H54 (cell line): ENCODE data around the gene IGSF21.

ENCODE experiments used
- DNase-seq: peaks from one replicate; pipeline ENCODE4 v3.0.0; 2011; ENCODE audit warnings: low spot score, mixed read lengths; ENCODE audit not compliant: insufficient read length
- FAIRE-seq: peaks from 3 replicates; lab custom pipeline; 2011; peaks lifted over from hg19 to GRCh38; lab: Jason Lieb, UNC
- POLR2A ChIP-seq: IDR thresholded peaks from 2 replicates; pipeline ENCODE4 v1.6.1; 2011; ENCODE audit warnings: low read depth, mild to moderate bottlenecking, low read length

The IGSF21 gene

GRCh38 chr1:18182398-18183160, 75.0 kb downstream of the IGSF21 start:
- TF ChIP-seq POLR2A: no peak
- FAIRE-seq: no peak
- DNase-seq: peak; percentile 6

DNA sequence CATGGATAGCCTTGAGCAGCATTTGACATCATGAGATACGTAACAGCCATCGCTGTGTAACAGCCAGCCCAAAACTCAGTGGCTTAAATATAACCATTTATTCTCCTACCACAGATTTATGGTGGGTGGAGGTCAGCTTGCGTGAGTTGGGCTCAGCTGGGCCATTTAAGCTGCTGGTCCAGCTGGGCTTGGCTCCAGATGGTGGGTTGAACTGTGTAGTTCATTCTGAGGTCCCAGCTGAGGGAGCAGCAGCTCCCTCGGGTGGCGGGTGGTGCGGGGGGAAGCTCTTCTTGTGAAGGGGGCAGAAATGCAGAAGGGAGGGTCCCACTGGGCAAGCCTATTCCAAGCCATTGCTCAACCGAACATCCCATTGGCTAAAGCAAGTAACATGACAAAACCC, 75.9 kb downstream of the IGSF21 start:
- no peak for TF ChIP-seq POLR2A
- no peak for FAIRE-seq
- DNase-seq: no peak

- no peak for DNase-seq
- no peak for TF ChIP-seq POLR2A
- FAIRE-seq: no peak
Observed at GRCh38 chr1:18187054-18187453, 79.5 kb downstream of the IGSF21 start.

GRCh38 chr1:18188820-18189517, 81.4 kb downstream of the IGSF21 start:
- TF ChIP-seq POLR2A: no peak
- no peak for FAIRE-seq
- DNase-seq: no peak

- no peak for TF ChIP-seq POLR2A
- DNase-seq (no peak), FAIRE-seq (no peak)
Observed at GRCh38 chr1:18190598-18190997, 83.0 kb downstream of the IGSF21 start.

GRCh38 chr1:18191037-18191436, 83.4 kb downstream of the IGSF21 start:
- FAIRE-seq: no peak
- TF ChIP-seq POLR2A: no peak
- no peak for DNase-seq

GRCh38 chr1:18191481-18192155, 84.0 kb downstream of the IGSF21 start:
- TF ChIP-seq POLR2A: no peak
- FAIRE-seq (no peak), DNase-seq (no peak)

DNA sequence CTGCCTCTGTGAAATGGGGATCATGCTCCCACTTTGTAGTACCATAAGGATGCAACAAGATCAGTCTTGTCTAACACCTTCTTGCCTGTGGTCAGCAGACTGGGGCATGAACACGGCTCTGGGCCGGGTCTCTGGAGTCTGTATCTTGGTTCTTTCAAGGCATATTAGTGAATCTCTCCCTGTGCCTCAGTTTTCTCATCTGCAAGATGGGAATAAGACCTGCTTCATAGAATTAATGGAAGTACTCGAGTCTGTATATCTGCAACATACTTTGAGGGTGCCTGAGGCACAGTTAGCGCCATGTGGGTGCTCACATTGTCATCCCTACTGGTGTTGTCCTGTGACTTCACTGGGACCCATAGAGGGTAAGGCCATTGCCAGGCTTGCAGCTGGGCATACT, 84.6 kb downstream of the IGSF21 start:
- no peak for FAIRE-seq
- TF ChIP-seq POLR2A: no peak

DNA sequence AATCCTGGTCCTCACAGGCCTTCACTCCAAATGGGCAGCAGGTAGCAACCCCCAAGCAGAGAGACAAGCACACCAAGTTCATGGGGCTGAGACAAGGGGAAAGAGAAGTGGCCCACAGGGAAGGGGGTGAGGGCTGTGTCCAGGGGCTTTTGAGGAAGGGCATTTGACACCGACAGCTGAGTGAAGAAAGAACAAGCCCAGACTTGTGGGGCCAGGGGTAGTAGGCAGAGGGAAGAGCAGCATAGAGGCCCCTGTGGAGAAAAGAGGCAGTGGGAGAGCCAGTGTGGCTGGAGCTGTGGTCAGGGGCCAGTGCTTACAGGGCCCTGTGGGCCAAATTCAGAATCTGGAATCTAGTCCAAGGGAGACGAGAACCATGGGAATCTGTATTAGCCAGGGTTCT, 85.4 kb downstream of the IGSF21 start:
- TF ChIP-seq POLR2A: no peak
- FAIRE-seq (no peak), DNase-seq (no peak)

More for the DNA sequence above, 84.6 kb downstream of the IGSF21 start:
- no peak for DNase-seq

- no peak for TF ChIP-seq POLR2A
- DNase-seq (no peak), FAIRE-seq (no peak)
Observed at GRCh38 chr1:18197299-18197698, 89.7 kb downstream of the IGSF21 start.

GRCh38 chr1:18198260-18198659, 90.7 kb downstream of the IGSF21 start:
- DNase-seq: no peak
- FAIRE-seq: no peak
- TF ChIP-seq POLR2A: no peak

DNA sequence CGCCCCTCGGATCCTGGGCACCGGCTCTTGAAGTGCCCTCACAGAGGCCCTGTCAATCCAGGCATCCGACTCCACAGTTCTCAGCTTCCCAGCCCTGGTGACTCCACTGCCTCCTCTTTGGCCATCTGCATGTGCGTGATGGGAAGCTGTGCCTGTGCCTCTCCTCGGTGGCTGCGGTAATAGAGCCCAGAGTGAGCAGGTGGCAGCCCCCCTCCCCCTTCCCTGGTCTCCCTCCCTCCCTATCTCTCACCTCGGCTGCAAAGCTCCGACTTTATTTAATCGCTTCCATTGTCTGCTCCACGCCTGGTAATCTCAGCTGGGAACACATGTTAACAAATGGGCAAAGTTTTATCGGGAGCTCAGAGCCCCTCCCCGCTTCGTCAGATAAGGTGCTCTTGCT, 91.9 kb downstream of the IGSF21 start:
- FAIRE-seq (no peak), DNase-seq (no peak)
- no peak for TF ChIP-seq POLR2A

- FAIRE-seq (no peak), DNase-seq (no peak)
- no peak for TF ChIP-seq POLR2A
Observed at GRCh38 chr1:18200136-18200717, 92.6 kb downstream of the IGSF21 start.

DNA sequence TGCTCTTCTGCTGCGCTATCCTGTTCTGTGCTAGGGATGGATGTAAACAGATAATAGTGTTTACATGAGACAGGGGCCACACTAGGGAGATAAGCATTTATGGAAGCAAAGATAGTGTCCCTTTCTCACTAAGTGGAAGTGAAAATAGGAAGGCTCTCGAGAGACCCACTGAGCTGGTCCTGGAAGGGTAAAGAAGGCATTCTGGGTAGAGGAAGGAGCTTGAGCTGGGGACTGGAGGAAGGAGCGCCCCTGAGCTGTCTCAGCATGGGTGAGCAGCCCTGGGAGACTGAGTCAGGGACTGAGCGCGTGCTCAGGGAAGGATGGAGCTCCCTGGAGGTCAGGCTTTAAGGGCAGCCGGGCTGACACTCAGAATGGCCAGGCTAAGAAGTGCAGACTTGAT, 93.3 kb downstream of the IGSF21 start:
- no peak for TF ChIP-seq POLR2A
- DNase-seq: no peak
- no peak for FAIRE-seq
